Calu3 (cell line): ENCODE data around the gene TBC1D1. TPM values are rescaled to one million over a fixed set of nuclear protein-coding genes. Genes with fewer than 3 reads are reported as not detected.

Source experiments
- BruUV-seq: library from RNA; stranded (reverse); fragments of 400-500 nt; replicated peaks from 2 replicates; lab custom pipeline; 2021; lab: Mats Ljungman, UMichigan
- CTCF ChIA-PET: fragments of 300-600 bp; sonication (Branson Sonifier 250); formaldehyde crosslinking; loops from one replicate; lab custom pipeline; 2022; ENCODE audit warnings: antibody characterized with exemption; lab: Charles Lee
- DNase-seq: peaks from one replicate; pipeline ENCODE4 v3.0.0; 2022
- H3K27ac Mint-ChIP-seq: one replicate; pipeline ENCODE4 v1.8.0; 2022; ENCODE audit warnings: mixed read lengths; ENCODE audit not compliant: unreplicated experiment
- H3K27me3 Mint-ChIP-seq: one replicate; pipeline ENCODE4 v1.8.0; 2022; ENCODE audit warnings: mixed read lengths; ENCODE audit not compliant: unreplicated experiment
- H3K36me3 Mint-ChIP-seq: one replicate; pipeline ENCODE4 v1.8.0; 2022; ENCODE audit warnings: mild to moderate bottlenecking, moderate library complexity, mixed read lengths; ENCODE audit not compliant: insufficient read depth, unreplicated experiment
- H3K4me1 Mint-ChIP-seq: one replicate; pipeline ENCODE4 v1.8.0; 2022; ENCODE audit warnings: mild to moderate bottlenecking, low read depth, mixed read lengths; ENCODE audit not compliant: unreplicated experiment
- H3K4me3 Mint-ChIP-seq: one replicate; pipeline ENCODE4 v1.8.0; 2022; ENCODE audit warnings: mild to moderate bottlenecking, low read depth, moderate library complexity, mixed read lengths; ENCODE audit not compliant: unreplicated experiment
- H3K9me3 Mint-ChIP-seq: one replicate; pipeline ENCODE4 v1.8.0; 2022; ENCODE audit warnings: low read depth, mixed read lengths; ENCODE audit not compliant: unreplicated experiment
- intact Hi-C: fragments of 100-400 bp; cut with micrococcal nuclease; formaldehyde crosslinking; loops from one replicate; pipeline ENCODE4 v1.10.0; 2022; ENCODE audit not compliant: unreplicated experiment
- total RNA-seq: library from RNA; stranded (reverse); gene quantifications from 2 replicates; pipeline ENCODE4 v1.2.3, GENCODE V29; 2022
- TF ChIP-seq, protein P1 (sequence below): fragments of 200-600 bp; IDR thresholded peaks from one replicate; pipeline ENCODE4 v1.8.0; 2022; ENCODE audit warnings: antibody characterized with exemption; ENCODE audit not compliant: unreplicated experiment

Gene TBC1D1
- total RNA-seq, 1 experiment from 2014 or later: 39.8 TPM

DNA sequence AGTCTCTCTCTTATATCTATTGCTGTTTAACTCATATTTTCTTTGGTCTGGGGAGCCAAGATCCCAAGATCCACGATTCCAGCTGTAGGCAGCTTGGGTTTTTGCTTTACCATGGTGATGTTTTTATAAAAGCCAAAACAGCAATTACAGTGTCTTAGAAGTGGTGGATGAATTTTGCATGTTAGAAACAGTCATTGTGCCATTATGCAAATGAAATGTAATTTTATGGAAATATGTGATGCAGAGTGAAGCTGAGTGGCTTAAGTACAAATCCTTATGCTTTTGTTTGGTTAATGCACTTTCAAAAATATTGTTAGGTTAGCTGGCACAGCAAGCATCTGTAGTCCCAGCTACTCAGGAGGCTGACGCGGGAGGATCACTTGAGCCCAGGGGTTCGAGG lies 36.5 kb downstream of the TBC1D1 start:
- DNase-seq: no peak

DNA sequence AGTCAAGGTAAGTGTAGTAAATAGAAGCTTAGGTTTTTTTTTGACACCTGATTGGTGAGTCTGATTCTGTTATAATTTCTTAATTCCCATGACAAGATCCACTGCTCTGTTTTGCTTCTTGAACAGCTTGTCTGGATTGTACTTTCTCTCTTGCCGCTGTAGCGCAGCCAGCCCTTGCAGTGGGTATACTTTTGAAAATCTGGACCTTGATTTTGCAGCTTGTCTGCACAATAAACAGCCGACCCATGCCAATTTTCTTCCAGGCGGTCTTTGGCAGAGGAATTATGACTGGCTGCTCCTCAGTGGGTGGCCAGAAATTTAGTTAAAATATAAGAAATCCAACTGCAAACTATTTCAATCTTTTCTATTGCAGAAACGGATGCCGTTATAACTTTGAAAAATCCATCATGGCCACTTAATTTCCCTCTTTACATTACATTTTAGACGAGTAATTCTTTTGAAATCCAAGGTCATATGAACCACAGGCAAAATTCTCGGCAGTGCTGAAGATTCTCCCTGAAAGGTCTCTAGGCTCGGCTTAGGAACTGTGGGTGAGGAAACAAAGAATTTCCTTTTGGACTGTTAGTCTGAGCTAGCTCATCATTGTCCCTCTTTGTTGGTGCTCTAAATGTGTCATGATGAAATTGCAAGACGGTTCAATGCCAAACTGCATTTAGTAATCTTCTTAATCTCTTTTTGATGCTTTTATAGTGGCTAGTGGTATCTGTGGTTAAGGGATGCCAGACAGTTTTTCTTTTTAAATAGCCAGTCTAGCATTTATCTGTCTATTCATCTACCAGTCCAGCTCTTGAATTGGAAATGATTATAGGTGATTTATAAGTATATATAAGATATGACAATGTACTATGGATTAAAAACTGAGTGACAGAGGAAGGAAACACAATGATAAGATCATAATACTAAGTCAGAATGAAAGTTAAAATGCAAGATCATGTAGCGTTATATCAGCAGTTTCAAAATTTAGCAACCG lies 37.8 kb downstream of the TBC1D1 start:
- intact Hi-C loops: no loop called here
- BruUV-seq: no TSS peak

More for the DNA sequence above, 36.5 kb downstream of the TBC1D1 start:
- no TSS peak for BruUV-seq
- CTCF ChIA-PET: no interaction called here
- no peaks in the 10 kb centered on the region for H3K4me1 Mint-ChIP-seq
- no peak overlapping the region for H3K27ac Mint-ChIP-seq
- no peaks in the 10 kb centered on the region for H3K27me3 Mint-ChIP-seq
- intact Hi-C loops: no loop called here
- H3K9me3 Mint-ChIP-seq: no peaks in the 10 kb centered on the region
- H3K4me3 Mint-ChIP-seq: no peak overlapping the region
- H3K36me3 Mint-ChIP-seq: no peaks in the 10 kb centered on the region
- TF ChIP-seq, protein P1, sequence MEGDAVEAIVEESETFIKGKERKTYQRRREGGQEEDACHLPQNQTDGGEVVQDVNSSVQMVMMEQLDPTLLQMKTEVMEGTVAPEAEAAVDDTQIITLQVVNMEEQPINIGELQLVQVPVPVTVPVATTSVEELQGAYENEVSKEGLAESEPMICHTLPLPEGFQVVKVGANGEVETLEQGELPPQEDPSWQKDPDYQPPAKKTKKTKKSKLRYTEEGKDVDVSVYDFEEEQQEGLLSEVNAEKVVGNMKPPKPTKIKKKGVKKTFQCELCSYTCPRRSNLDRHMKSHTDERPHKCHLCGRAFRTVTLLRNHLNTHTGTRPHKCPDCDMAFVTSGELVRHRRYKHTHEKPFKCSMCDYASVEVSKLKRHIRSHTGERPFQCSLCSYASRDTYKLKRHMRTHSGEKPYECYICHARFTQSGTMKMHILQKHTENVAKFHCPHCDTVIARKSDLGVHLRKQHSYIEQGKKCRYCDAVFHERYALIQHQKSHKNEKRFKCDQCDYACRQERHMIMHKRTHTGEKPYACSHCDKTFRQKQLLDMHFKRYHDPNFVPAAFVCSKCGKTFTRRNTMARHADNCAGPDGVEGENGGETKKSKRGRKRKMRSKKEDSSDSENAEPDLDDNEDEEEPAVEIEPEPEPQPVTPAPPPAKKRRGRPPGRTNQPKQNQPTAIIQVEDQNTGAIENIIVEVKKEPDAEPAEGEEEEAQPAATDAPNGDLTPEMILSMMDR: no peak

DNA sequence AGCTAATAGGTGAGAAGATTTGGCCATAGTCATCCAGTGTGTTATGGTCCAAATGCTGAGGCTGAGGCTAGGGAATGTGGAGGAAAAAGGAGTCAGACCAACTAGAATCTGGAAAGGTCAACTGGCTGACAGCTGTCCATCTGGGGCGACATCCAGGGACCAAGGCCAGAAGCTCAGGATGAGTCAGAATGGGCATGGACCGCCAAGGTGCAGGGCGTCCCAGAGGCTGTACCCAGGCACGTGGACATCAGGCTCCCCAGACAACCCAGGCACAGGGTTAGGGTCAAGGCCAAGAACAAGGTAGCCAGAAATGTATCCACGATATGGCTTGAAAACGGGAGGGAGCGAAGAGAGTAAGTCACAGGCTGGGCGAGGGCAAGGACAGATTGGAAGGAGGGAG lies 43.2 kb downstream of the TBC1D1 start:
- Mint-ChIP-seq H3K4me1 (no peaks in the 10 kb centered on the region), H3K4me3 (no peak overlapping the region), H3K27me3 (no peaks in the 10 kb centered on the region), H3K9me3 (no peaks in the 10 kb centered on the region), H3K27ac (no peak overlapping the region), H3K36me3 (no peaks in the 10 kb centered on the region)
- no peak for DNase-seq
- intact Hi-C loops: no loop called here
- no TSS peak for BruUV-seq
- TF ChIP-seq, protein P1: no peak
- CTCF ChIA-PET: no interaction called here

More for the DNA sequence above, 37.8 kb downstream of the TBC1D1 start:
- H3K4me1 Mint-ChIP-seq: no peaks in the 10 kb centered on the region
- no peak for DNase-seq
- H3K27me3 Mint-ChIP-seq: no peaks in the 10 kb centered on the region
- no peak overlapping the region for H3K4me3 Mint-ChIP-seq
- no peaks in the 10 kb centered on the region for H3K36me3 Mint-ChIP-seq
- TF ChIP-seq, protein P1: no peak
- H3K27ac Mint-ChIP-seq: no peak overlapping the region
- CTCF ChIA-PET: interaction anchor here (0.5 kb wide), 1 partner anchor 221 kb away, joined by 3 read pairs; no protein-coding TSS in a partner anchor
- no peaks in the 10 kb centered on the region for H3K9me3 Mint-ChIP-seq

DNA sequence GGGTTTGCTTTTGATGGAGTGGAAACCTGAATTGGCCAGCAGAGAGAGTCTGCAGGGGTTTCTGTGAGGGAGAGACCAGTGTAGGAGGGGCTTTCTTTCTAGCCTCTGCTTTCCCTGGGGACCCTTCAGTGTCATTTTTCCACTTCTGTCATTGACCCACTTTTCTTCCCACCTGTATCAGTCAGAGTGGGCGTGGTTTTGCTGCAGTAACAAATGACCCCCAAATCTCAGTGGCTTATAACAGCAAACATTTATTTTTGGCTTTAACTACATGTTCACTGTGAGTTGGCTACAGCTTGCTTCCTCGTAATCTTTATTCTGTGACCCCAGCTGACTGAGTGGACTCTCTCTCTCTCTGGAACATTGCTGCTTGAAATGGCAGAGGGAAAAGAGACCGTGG lies 43.7 kb downstream of the TBC1D1 start:
- Mint-ChIP-seq H3K4me1 (no peaks in the 10 kb centered on the region), H3K27ac (no peak overlapping the region), H3K9me3 (no peaks in the 10 kb centered on the region), H3K36me3 (no peaks in the 10 kb centered on the region), H3K27me3 (no peaks in the 10 kb centered on the region), H3K4me3 (no peak overlapping the region)
- intact Hi-C loops: no loop called here
- no TSS peak for BruUV-seq
- DNase-seq: no peak
- CTCF ChIA-PET: no interaction called here
- TF ChIP-seq, protein P1: no peak
